DOHH2 (cell line): ENCODE data around the gene VGLL1.

Experiments
- CTCF ChIP-seq: fragments of 200-600 bp; sonication (generic); IDR thresholded peaks from one replicate; pipeline ENCODE4 v1.5.1; 2014; ENCODE audit warnings: antibody characterized with exemption, mild to moderate bottlenecking, low read depth, low read length; ENCODE audit not compliant: poor library complexity, severe bottlenecking
- EZH2phosphoT487 ChIP-seq: fragments of 200-600 bp; sonication (generic); IDR thresholded peaks from 2 replicates; pipeline ENCODE4 v1.6.1; 2017; ENCODE audit warnings: borderline replicate concordance, mild to moderate bottlenecking, antibody characterized with exemption, low read length, moderate library complexity, mixed read lengths

GRCh38 chrX:136531951-136532350 is at the start of gene VGLL1:
- TF ChIP-seq CTCF (no peak), EZH2phosphoT487 (no peak)
